Liver (tissue), 9 donors: Measurements from ENCODE around the gene ALDH5A1. TPM values are rescaled to one million over a fixed set of nuclear protein-coding genes. Genes with fewer than 3 reads are reported as not detected.

Source experiments
- DNase-seq: peaks from one replicate; pipeline ENCODE4 v3.0.0-alpha.2; 2017; ENCODE audit warnings: low spot score
- H3K27ac ChIP-seq, 2 donors: one replicate each; pipeline ENCODE4 v1.7.0; 2013; ENCODE audit warnings: inconsistent platforms in 2 of 2, low read length in 2 of 2, control low read depth in 1 of 2, low read depth in 1 of 2, mild to moderate bottlenecking in 1 of 2
- H3K27me3 ChIP-seq, 4 donors: one replicate each; pipeline versions ENCODE4 v1.6.1 to v1.7.0; 2013; ENCODE audit warnings: low read length in 3 of 4, inconsistent platforms in 1 of 4, mild to moderate bottlenecking in 1 of 4, moderate library complexity in 1 of 4; ENCODE audit not compliant: control insufficient read depth in 4 of 4, insufficient read depth in 4 of 4
- H3K36me3 ChIP-seq, 4 donors: one replicate each; pipeline versions ENCODE4 v1.6.1 to v1.7.0; 2013; ENCODE audit warnings: low read length in 3 of 4, mild to moderate bottlenecking in 3 of 4, low read depth in 1 of 4, moderate library complexity in 1 of 4; ENCODE audit not compliant: control insufficient read depth in 4 of 4, insufficient read depth in 3 of 4
- H3K4me1 ChIP-seq, 4 donors: one replicate each; pipeline versions ENCODE4 v1.6.1 to v1.7.0; 2013; ENCODE audit warnings: low read length in 3 of 4, mild to moderate bottlenecking in 3 of 4, moderate library complexity in 1 of 4; ENCODE audit not compliant: control insufficient read depth in 4 of 4, insufficient read depth in 4 of 4
- H3K4me3 ChIP-seq, 3 donors: one replicate each; pipeline versions ENCODE4 v1.6.1 to v1.7.0; 2013; ENCODE audit warnings: low read length in 3 of 3, control low read depth in 1 of 3, low read depth in 1 of 3, mild to moderate bottlenecking in 1 of 3
- H3K9ac ChIP-seq, 2 donors: one replicate each; pipeline ENCODE4 v1.7.0; 2013; ENCODE audit warnings: low read length in 2 of 2, mild to moderate bottlenecking in 2 of 2, moderate library complexity in 2 of 2, control low read depth in 1 of 2, low read depth in 1 of 2
- H3K9me3 ChIP-seq, 4 donors: one replicate each; pipeline versions ENCODE4 v1.6.1 to v1.7.0; 2013; ENCODE audit warnings: low read length in 3 of 4; ENCODE audit not compliant: control insufficient read depth in 4 of 4
- ATF3 ChIP-seq: IDR thresholded peaks from 2 replicates; pipeline ENCODE4 v1.6.1; 2016; ENCODE audit warnings: antibody characterized with exemption
- CTCF ChIP-seq: fragments of 150-350 bp; IDR thresholded peaks from 2 replicates; pipeline ENCODE4 v1.5.1; 2017; ENCODE audit warnings: improper control_type of control experiment, low read depth, low read length; ENCODE audit not compliant: missing input control
- EGR1 ChIP-seq, 2 donors: IDR thresholded peaks; 2 replicates each; pipeline ENCODE4 v1.6.1; 2016 to 2018; ENCODE audit warnings: antibody characterized with exemption in 2 of 2, low read depth in 2 of 2
- FOXA1 ChIP-seq: IDR thresholded peaks from 2 replicates; pipeline ENCODE4 v1.6.1; 2016; ENCODE audit warnings: antibody characterized with exemption
- FOXA2 ChIP-seq: IDR thresholded peaks from 2 replicates; pipeline ENCODE4 v1.6.1; 2016; ENCODE audit warnings: antibody characterized with exemption
- GABPA ChIP-seq, 2 donors: IDR thresholded peaks in 1 of 2; conservative IDR thresholded peaks in 1 of 2; 2 replicates each; pipeline ENCODE4 v1.6.1; 2016; ENCODE audit warnings: antibody characterized with exemption in 2 of 2, mild to moderate bottlenecking in 1 of 2, moderate library complexity in 1 of 2
- HNF4G ChIP-seq: IDR thresholded peaks from 2 replicates; pipeline ENCODE4 v1.6.1; 2016; ENCODE audit warnings: antibody characterized with exemption
- JUND ChIP-seq, 2 donors: IDR thresholded peaks; 2 replicates each; pipeline ENCODE4 v1.6.1; 2016; ENCODE audit warnings: antibody characterized with exemption in 2 of 2
- MAX ChIP-seq: IDR thresholded peaks from 2 replicates; pipeline ENCODE4 v1.6.1; 2016; ENCODE audit warnings: antibody characterized with exemption
- RAD21 ChIP-seq, 2 donors: IDR thresholded peaks; 2 replicates each; pipeline ENCODE4 v1.6.1; 2016; ENCODE audit warnings: antibody characterized with exemption in 2 of 2, mild to moderate bottlenecking in 2 of 2
- REST ChIP-seq: IDR thresholded peaks from 2 replicates; pipeline ENCODE4 v1.6.1; 2016; ENCODE audit warnings: antibody characterized with exemption, mild to moderate bottlenecking
- RXRA ChIP-seq, 2 donors: IDR thresholded peaks; 2 replicates each; pipeline ENCODE4 v1.6.1; 2017 to 2018; ENCODE audit warnings: antibody characterized with exemption in 2 of 2, mild to moderate bottlenecking in 1 of 2
- SP1 ChIP-seq: IDR thresholded peaks from 2 replicates; pipeline ENCODE4 v1.6.1; 2018; ENCODE audit warnings: antibody characterized with exemption, mild to moderate bottlenecking
- TAF1 ChIP-seq: conservative IDR thresholded peaks from 2 replicates; pipeline ENCODE4 v1.6.1; 2016; ENCODE audit warnings: antibody characterized with exemption, mild to moderate bottlenecking
- YY1 ChIP-seq: IDR thresholded peaks from 2 replicates; pipeline ENCODE4 v1.6.1; 2016; ENCODE audit warnings: antibody characterized with exemption, mild to moderate bottlenecking
- ZBTB33 ChIP-seq: IDR thresholded peaks from 2 replicates; pipeline ENCODE4 v1.6.1; 2016; ENCODE audit warnings: antibody characterized with exemption
- WGBS: extraction: QIAGEN DNeasy Blood & Tissue Kit; methylation state at CpG from one replicate; pipeline ENCODE4 v1.1.7; 2013; 5-methylcytosine and 5-hydroxymethylcytosine counted together
- polyA plus RNA-seq, 2 donors: library from polyadenylated mRNA; stranded (reverse) in 1 of 2; unstranded in 1 of 2; fragments of 200-250 nt in 1 of 2; fragments of >200 nt in 1 of 2; fragmentation: Nextera tagmentation in 1 of 2; extraction: Ambion mirVana in 1 of 2; gene quantifications; one replicate each; pipeline versions ENCODE4 v1.2.1 to v1.2.3, GENCODE V29; 2013 to 2015
- total RNA-seq, 2 donors: library from RNA; depleted of rRNA; stranded (reverse); fragments of >200 nt; gene quantifications; one replicate each; pipeline ENCODE4 v1.2.3, GENCODE V29; 2014
- donor health status: healthy.
- donor health status: healthy.
- donor health status: healthy.
- donor health status: healthy.
- donor health status: healthy.

ALDH5A1 gene
- total and polyA plus RNA-seq, 4 donors: 18.2 to 26.8 (median 19.6) TPM

- TF ChIP-seq REST: no peak
Observed at GRCh38 chr6:24545183-24545582, 50.4 kb downstream of the ALDH5A1 start (continued).

- H3K9me3 ChIP-seq: no peaks in the 10 kb centered on the region
- no peak overlapping the region for H3K4me3 ChIP-seq
- 89% methylated on average over 3 of the region's 3 CpGs for WGBS
- H3K27ac ChIP-seq: no peak overlapping the region
- no peaks in the 10 kb centered on the region for H3K4me1 ChIP-seq
- DNase-seq: no peak
- H3K27me3 ChIP-seq: no peaks in the 10 kb centered on the region
- no peak overlapping the region for H3K9ac ChIP-seq
- H3K36me3 ChIP-seq: no peaks in the 10 kb centered on the region
- TF ChIP-seq ATF3 (no peak), TAF1 (no peak), JUND (IDR thresholded peaks at IDR 0.05) (no peak), REST (no peak), RAD21 (IDR thresholded peaks at IDR 0.05) (no peak), SP1 (no peak), RXRA (IDR thresholded peaks at IDR 0.05) (no peak), MAX (no peak), EGR1 (IDR thresholded peaks at IDR 0.05; ENCODE audit: low read depth in 2 of 2) (no peak), FOXA1 (no peak), ZBTB33 (no peak), GABPA (IDR thresholded peaks at IDR 0.05 in 1 of 2, conservative IDR thresholded peaks at IDR 0.05 in 1 of 2) (no peak), HNF4G (no peak), YY1 (no peak), FOXA2 (no peak), CTCF (no peak)
Observed at GRCh38 chr6:24545691-24546090, 50.9 kb downstream of the ALDH5A1 start.
